OCI-LY3 (cell line): Measurements from ENCODE around the gene SHISA8.

Source experiments
- H2AFZ ChIP-seq: fragments of 200-600, 300-600 bp; shearing (Covaris generic); 2 replicates; pipeline ENCODE4 v1.6.0; 2014; ENCODE audit warnings: antibody characterized with exemption, low read depth, low read length
- H3K27ac ChIP-seq: fragments of 200-600, 300-600 bp; sonication (generic); 2 replicates; pipeline ENCODE4 v1.5.1; 2014; ENCODE audit warnings: mild to moderate bottlenecking, low read length, moderate library complexity, mixed read lengths
- H3K27me3 ChIP-seq: fragments of 200-600, 300-600 bp; sonication (generic); 2 replicates; pipeline ENCODE4 v1.6.1; 2014; ENCODE audit warnings: low read depth, low read length, mixed read lengths
- H3K36me3 ChIP-seq: fragments of 200-600, 300-600 bp; sonication (generic); replicated peaks from 2 replicates; pipeline ENCODE3; 2014; ENCODE audit warnings: low read depth, low read length, mixed read lengths
- H3K4me1 ChIP-seq: fragments of 300-600, 200-600 bp; sonication (generic); 2 replicates; pipeline ENCODE4 v1.6.1; 2014; ENCODE audit warnings: low read length, mixed read lengths
- H3K4me2 ChIP-seq: fragments of 200-600, 300-600 bp; sonication (generic); 2 replicates; pipeline ENCODE4 v1.6.1; 2014; ENCODE audit warnings: low read length, mixed read lengths
- H3K4me3 ChIP-seq: fragments of 300-600, 200-600 bp; sonication (generic); 2 replicates; pipeline ENCODE4 v1.5.1; 2014; ENCODE audit warnings: antibody characterized with exemption, mild to moderate bottlenecking, low read length, moderate library complexity
- H3K79me2 ChIP-seq: fragments of 300-600, 200-600 bp; shearing (Covaris generic); 2 replicates; pipeline ENCODE4 v1.6.1; 2014; ENCODE audit warnings: mild to moderate bottlenecking, low read length, mixed read lengths
- H3K9ac ChIP-seq: fragments of 300-600, 200-600 bp; shearing (Covaris generic); 2 replicates; pipeline ENCODE4 v1.6.0; 2014; ENCODE audit warnings: mild to moderate bottlenecking, low read length, moderate library complexity
- H3K9me3 ChIP-seq: fragments of 200-600, 300-600 bp; shearing (Covaris generic); 2 replicates; pipeline ENCODE4 v1.6.1; 2014; ENCODE audit warnings: low read length, mixed read lengths; ENCODE audit not compliant: insufficient read depth
- H4K20me1 ChIP-seq: fragments of 200-600, 300-600 bp; sonication (generic); 2 replicates; pipeline ENCODE4 v1.6.1; 2016; ENCODE audit warnings: low read length, mixed read lengths; ENCODE audit not compliant: insufficient read depth
- EZH2phosphoT487 ChIP-seq: fragments of 200-600 bp; shearing (Covaris generic); IDR thresholded peaks from 2 replicates; pipeline ENCODE4 v1.6.1; 2018; ENCODE audit warnings: antibody characterized with exemption, mixed run types, low read depth
- TF ChIP-seq, protein P1 (sequence below): fragments of 200-600, 300-600 bp; sonication (generic); IDR thresholded peaks from 2 replicates; pipeline ENCODE4 v1.5.1; 2014; ENCODE audit warnings: antibody characterized with exemption, low read length, low read depth

The SHISA8 gene

GRCh38 chr22:41880653-41881052, 34.2 kb downstream of the SHISA8 start:
- peaks cover 48% of the 10 kb centered on the region for H4K20me1 ChIP-seq
- H3K27ac ChIP-seq, result no peak overlapping the region
- no peak overlapping the region for H3K4me3 ChIP-seq
- H3K27me3 ChIP-seq, result no peaks in the 10 kb centered on the region
- no peaks in the 10 kb centered on the region for H3K4me1 ChIP-seq
- no peak overlapping the region for H3K9ac ChIP-seq
- no peak overlapping the region for H2AFZ ChIP-seq
- H3K79me2 ChIP-seq, result peaks cover 8% of the 10 kb centered on the region; the same call in 1 of the 2 replicates
- peaks cover 90% of the 10 kb centered on the region for H3K36me3 ChIP-seq
- no peak for TF ChIP-seq EZH2phosphoT487
- TF ChIP-seq, protein P1, sequence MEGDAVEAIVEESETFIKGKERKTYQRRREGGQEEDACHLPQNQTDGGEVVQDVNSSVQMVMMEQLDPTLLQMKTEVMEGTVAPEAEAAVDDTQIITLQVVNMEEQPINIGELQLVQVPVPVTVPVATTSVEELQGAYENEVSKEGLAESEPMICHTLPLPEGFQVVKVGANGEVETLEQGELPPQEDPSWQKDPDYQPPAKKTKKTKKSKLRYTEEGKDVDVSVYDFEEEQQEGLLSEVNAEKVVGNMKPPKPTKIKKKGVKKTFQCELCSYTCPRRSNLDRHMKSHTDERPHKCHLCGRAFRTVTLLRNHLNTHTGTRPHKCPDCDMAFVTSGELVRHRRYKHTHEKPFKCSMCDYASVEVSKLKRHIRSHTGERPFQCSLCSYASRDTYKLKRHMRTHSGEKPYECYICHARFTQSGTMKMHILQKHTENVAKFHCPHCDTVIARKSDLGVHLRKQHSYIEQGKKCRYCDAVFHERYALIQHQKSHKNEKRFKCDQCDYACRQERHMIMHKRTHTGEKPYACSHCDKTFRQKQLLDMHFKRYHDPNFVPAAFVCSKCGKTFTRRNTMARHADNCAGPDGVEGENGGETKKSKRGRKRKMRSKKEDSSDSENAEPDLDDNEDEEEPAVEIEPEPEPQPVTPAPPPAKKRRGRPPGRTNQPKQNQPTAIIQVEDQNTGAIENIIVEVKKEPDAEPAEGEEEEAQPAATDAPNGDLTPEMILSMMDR, result no peak
- H3K9me3 ChIP-seq, result no peaks in the 10 kb centered on the region
- no peak overlapping the region for H3K4me2 ChIP-seq

- no peaks in the 10 kb centered on the region for H3K4me1 ChIP-seq
- no peak overlapping the region for H3K9ac ChIP-seq
- H3K36me3 ChIP-seq, result peaks cover 85% of the 10 kb centered on the region
- no peak overlapping the region for H3K27ac ChIP-seq
- peaks cover 19% of the 10 kb centered on the region; the same call in 1 of the 2 replicates for H3K79me2 ChIP-seq
- H3K9me3 ChIP-seq, result no peaks in the 10 kb centered on the region
- TF ChIP-seq, protein P1, result no peak
- TF ChIP-seq EZH2phosphoT487, result no peak
- H3K4me2 ChIP-seq, result no peak overlapping the region
- no peak overlapping the region for H3K4me3 ChIP-seq
- no peaks in the 10 kb centered on the region for H3K27me3 ChIP-seq
- H2AFZ ChIP-seq, result no peak overlapping the region
- peaks cover 34% of the 10 kb centered on the region; the same call in 1 of the 2 replicates for H4K20me1 ChIP-seq
Observed at GRCh38 chr22:41876675-41877074, 38.2 kb downstream of the SHISA8 start.

DNA sequence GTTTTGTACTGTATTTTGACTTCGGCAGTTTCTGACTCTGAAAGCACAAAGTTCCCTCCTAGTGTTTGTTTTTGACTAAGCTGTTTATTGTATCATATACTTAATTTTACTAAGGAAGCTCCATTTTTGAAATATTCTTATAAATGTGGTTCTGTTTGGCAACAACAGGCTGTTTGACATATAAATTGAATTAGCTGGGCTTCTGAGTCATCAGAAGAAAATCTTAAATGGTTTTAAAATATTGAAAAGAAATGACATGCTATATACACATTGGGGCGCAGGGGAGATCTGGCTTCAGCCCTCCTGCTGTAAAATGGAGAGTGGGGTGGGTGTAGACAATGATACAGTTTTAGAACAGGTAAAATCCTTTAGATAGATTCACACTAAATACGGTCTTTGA, 38.6 kb downstream of the SHISA8 start:
- no peaks in the 10 kb centered on the region for H3K27me3 ChIP-seq
- H3K4me2 ChIP-seq, result no peak overlapping the region
- peaks cover 31% of the 10 kb centered on the region; the same call in 1 of the 2 replicates for H4K20me1 ChIP-seq
- H3K4me3 ChIP-seq, result no peak overlapping the region
- no peaks in the 10 kb centered on the region for H3K9me3 ChIP-seq
- no peak overlapping the region for H3K9ac ChIP-seq
- H3K79me2 ChIP-seq, result peaks cover 19% of the 10 kb centered on the region; the same call in 1 of the 2 replicates
- no peaks in the 10 kb centered on the region for H3K4me1 ChIP-seq
- peaks cover 83% of the 10 kb centered on the region for H3K36me3 ChIP-seq
- H3K27ac ChIP-seq, result no peak overlapping the region
- no peak overlapping the region for H2AFZ ChIP-seq
- TF ChIP-seq, protein P1, result no peak
- TF ChIP-seq EZH2phosphoT487, result no peak

- H3K79me2 ChIP-seq, result peaks cover 25% of the 10 kb centered on the region; the same call in 1 of the 2 replicates
- TF ChIP-seq, protein P1, result no peak
- no peak for TF ChIP-seq EZH2phosphoT487
- no peak overlapping the region for H3K27ac ChIP-seq
- H3K4me1 ChIP-seq, result no peaks in the 10 kb centered on the region
- H2AFZ ChIP-seq, result no peak overlapping the region
- no peaks in the 10 kb centered on the region for H3K9me3 ChIP-seq
- H3K4me2 ChIP-seq, result no peak overlapping the region
- H4K20me1 ChIP-seq, result peaks cover 35% of the 10 kb centered on the region; the same call in 1 of the 2 replicates
- no peak overlapping the region for H3K4me3 ChIP-seq
- no peaks in the 10 kb centered on the region for H3K27me3 ChIP-seq
- no peak overlapping the region for H3K9ac ChIP-seq
- H3K36me3 ChIP-seq, result peaks cover 83% of the 10 kb centered on the region
Observed at GRCh38 chr22:41875531-41876270, 39.2 kb downstream of the SHISA8 start.
